Measurements from ENCODE around the gene USP3. TPM values are rescaled to one million over a fixed set of nuclear protein-coding genes. Genes with fewer than 3 reads are reported as not detected.

The USP3 gene
- total RNA-seq, 2 experiments from 2014 or later: 34.6 to 53.0 TPM

DNA sequence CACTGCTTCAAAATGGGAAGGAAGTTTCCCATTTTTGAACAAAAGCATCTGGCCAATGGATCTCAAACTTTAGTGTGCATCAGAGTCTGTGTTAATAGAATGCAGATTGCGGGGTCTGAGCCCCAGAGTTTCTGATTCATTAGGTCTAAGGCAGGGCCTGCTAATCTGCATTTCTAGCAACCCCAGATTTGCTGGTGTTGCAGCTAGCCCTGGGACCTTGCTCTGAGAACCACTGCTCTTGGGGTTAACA, 30.7 kb upstream of the USP3 start:
- intact Hi-C loops (cut with micrococcal nuclease; ENCODE audit: unreplicated experiment): loop anchor here (10.0 kb wide), 2 partner anchors 621 to 1421 kb away; partner anchors contain the start of genes CIAO2A and SNX1
- H3K4me3 ChIP-seq (ENCODE audit: low read depth, low read length, poor library complexity, severe bottlenecking): no peak overlapping the region
- H2AFZ ChIP-seq (ENCODE audit: low read length): peak overlapping the region; percentile 38; the same call in 1 of the 2 replicates
- no peak for DNase-seq (ENCODE audit: low spot score)
- TF ChIP-seq EZH2phosphoT487 (IDR thresholded peaks at IDR 0.05; ENCODE audit: borderline replicate concordance, low read depth, low read length): no peak
- TF ChIP-seq, protein P1, sequence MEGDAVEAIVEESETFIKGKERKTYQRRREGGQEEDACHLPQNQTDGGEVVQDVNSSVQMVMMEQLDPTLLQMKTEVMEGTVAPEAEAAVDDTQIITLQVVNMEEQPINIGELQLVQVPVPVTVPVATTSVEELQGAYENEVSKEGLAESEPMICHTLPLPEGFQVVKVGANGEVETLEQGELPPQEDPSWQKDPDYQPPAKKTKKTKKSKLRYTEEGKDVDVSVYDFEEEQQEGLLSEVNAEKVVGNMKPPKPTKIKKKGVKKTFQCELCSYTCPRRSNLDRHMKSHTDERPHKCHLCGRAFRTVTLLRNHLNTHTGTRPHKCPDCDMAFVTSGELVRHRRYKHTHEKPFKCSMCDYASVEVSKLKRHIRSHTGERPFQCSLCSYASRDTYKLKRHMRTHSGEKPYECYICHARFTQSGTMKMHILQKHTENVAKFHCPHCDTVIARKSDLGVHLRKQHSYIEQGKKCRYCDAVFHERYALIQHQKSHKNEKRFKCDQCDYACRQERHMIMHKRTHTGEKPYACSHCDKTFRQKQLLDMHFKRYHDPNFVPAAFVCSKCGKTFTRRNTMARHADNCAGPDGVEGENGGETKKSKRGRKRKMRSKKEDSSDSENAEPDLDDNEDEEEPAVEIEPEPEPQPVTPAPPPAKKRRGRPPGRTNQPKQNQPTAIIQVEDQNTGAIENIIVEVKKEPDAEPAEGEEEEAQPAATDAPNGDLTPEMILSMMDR (conservative IDR thresholded peaks at IDR 0.05; ENCODE audit: low read length): no peak
- peaks cover 64% of the 10 kb centered on the region for H3K4me1 ChIP-seq (ENCODE audit: insufficient read depth, low read length, poor library complexity, severe bottlenecking)
- no TSS peak for BruUV-seq (replicated peaks)
- H3K9me3 ChIP-seq (ENCODE audit: low read length): no peaks in the 10 kb centered on the region
- no peaks in the 10 kb centered on the region for H3K79me2 ChIP-seq (ENCODE audit: insufficient read depth, low read depth, low read length)
- no peaks in the 10 kb centered on the region for H4K20me1 ChIP-seq (ENCODE audit: insufficient read depth, low read length)
- ChIA-PET POLR2A (interaction anchor here (0.7 to 4.8 kb wide), 4 partner anchors 9 to 34 kb away, joined by 3 to 30 read pairs (median 16); partner anchors contain the start of gene USP3), CTCF (ENCODE audit: unreplicated experiment) (no interaction called here)
- H3K4me2 ChIP-seq (ENCODE audit: low read length): peak overlapping the region; percentile 81
- H3K27ac ChIP-seq (ENCODE audit: low read depth, low read length, poor library complexity, severe bottlenecking): peak overlapping the region; percentile 88
- H3K9me2 ChIP-seq (ENCODE audit: insufficient read depth, low read length): no peaks in the 10 kb centered on the region
- no peaks in the 10 kb centered on the region for H3K36me3 ChIP-seq (ENCODE audit: insufficient read depth, low read length)

DNA sequence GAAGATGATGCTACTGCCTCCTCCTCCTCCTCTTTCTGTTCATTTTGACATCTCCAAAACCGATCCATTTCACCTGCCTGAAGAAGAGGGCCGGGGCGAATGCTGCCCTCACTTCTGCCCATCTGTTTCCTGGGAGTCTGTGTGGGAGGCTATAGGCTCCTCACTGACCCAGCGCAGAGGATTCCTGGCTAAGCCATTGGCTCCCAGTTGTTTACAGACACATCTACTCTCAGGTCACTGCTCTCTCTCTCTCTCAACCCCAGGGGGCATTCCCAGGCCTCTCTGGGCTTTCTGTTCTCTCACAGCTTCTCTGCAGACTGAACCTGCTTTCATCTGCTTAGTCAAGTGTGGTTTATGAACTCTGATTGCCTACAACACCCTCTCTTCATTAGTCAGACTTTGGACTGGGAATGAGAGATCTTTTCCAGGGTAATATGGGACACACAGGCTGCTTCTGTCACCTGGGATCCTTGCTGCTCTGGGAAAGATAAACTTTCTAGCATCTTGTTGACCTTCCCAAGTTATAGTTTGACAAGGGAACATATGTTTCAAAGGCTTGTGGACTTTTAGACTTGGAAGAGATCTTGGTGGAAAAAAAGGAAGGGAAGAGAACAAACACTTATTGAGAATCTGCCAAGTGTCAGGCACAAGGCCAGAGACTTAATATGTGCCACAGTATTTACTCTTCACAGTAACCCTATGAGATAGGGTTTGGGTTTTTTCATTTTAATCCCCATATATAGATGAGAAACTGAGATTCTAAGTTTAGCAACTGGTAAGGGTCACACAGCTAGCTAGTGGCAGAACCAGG, 30.2 kb upstream of the USP3 start:
- Histone ChIP-seq H4K20me1 (ENCODE audit: insufficient read depth, low read length) (no peaks in the 10 kb centered on the region), H3K9me3 (ENCODE audit: low read length) (no peaks in the 10 kb centered on the region), H3K27ac (ENCODE audit: low read depth, low read length, poor library complexity, severe bottlenecking) (peak overlapping the region; percentile 88), H3K79me2 (ENCODE audit: insufficient read depth, low read depth, low read length) (no peaks in the 10 kb centered on the region), H3K9me2 (ENCODE audit: insufficient read depth, low read length) (no peaks in the 10 kb centered on the region), H3K4me3 (ENCODE audit: low read depth, low read length, poor library complexity, severe bottlenecking) (peak overlapping the region; percentile 45), H3K4me1 (ENCODE audit: insufficient read depth, low read length, poor library complexity, severe bottlenecking) (peaks cover 64% of the 10 kb centered on the region), H2AFZ (ENCODE audit: low read length) (peak overlapping the region; percentile 38; the same call in 1 of the 2 replicates), H3K36me3 (ENCODE audit: insufficient read depth, low read length) (no peaks in the 10 kb centered on the region), H3K4me2 (ENCODE audit: low read length) (peak overlapping the region; percentile 81)
- ChIA-PET POLR2A (interaction anchor here (0.6 to 4.8 kb wide), 7 partner anchors 10 to 316 kb away, joined by 3 to 30 read pairs (median 9); partner anchors contain the start of gene USP3), CTCF (ENCODE audit: unreplicated experiment) (no interaction called here)
- peak; percentile 76 for DNase-seq (ENCODE audit: low spot score)
- TF ChIP-seq, protein P1 (conservative IDR thresholded peaks at IDR 0.05; ENCODE audit: low read length): peak; percentile 45; the same call in 1 of the 2 replicates
- no peak for TF ChIP-seq EZH2phosphoT487 (IDR thresholded peaks at IDR 0.05; ENCODE audit: borderline replicate concordance, low read depth, low read length)
- intact Hi-C loops (cut with micrococcal nuclease; ENCODE audit: unreplicated experiment): loop anchor here (10.0 kb wide), 2 partner anchors 621 to 1421 kb away; partner anchors contain the start of genes CIAO2A and SNX1
- BruUV-seq (replicated peaks): no TSS peak
